Astrocyte of the cerebellum (primary cell): ENCODE measurements around the gene PSMD5.
A peak's percentile ranks its signal among the peaks of the same experiment; 100 is the strongest.

Experiments used
- DNase-seq: peaks from one replicate; pipeline ENCODE4 v3.0.0-alpha.2; 2011; ENCODE audit warnings: low read depth
- H3K4me3 ChIP-seq: 2 replicates; pipeline ENCODE4 v1.5.1; 2011; ENCODE audit warnings: mild to moderate bottlenecking, low read depth, low read length, moderate library complexity
- in situ Hi-C: cut with HindIII; loops from 2 replicates; pipeline ENCODE4 v1.10.0; 2017; ENCODE audit warnings: low sequenced_read_pairs
- TF ChIP-seq, protein P1 (sequence below): IDR thresholded peaks from 2 replicates; pipeline ENCODE4 v1.5.1; 2012; ENCODE audit warnings: low read length, low read depth, moderate library complexity, mild to moderate bottlenecking; ENCODE audit errors: missing control alignments

PSMD5 gene

DNA sequence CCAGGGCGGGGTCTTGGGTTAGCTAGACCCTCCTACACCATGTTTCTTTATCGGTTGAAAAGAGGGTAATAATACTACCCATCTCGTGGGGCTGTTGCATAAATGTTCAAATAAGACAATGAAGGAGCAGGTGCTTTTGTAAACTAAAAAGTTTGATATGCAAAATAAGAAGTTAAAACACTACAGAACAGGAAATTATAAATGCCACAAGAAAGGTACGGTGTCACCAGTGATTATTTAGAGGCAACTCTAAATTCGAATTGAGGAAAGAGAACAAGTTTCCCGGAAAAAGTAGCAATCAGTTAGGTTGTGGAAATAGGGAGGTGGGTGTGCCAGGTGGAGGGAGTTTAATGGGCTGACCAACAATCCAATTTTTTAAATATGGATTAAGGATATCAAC, 36.7 kb upstream of the PSMD5 start:
- no peak for DNase-seq
- no peak overlapping the region for H3K4me3 ChIP-seq
- in situ Hi-C loops: no loop called here
- TF ChIP-seq, protein P1, sequence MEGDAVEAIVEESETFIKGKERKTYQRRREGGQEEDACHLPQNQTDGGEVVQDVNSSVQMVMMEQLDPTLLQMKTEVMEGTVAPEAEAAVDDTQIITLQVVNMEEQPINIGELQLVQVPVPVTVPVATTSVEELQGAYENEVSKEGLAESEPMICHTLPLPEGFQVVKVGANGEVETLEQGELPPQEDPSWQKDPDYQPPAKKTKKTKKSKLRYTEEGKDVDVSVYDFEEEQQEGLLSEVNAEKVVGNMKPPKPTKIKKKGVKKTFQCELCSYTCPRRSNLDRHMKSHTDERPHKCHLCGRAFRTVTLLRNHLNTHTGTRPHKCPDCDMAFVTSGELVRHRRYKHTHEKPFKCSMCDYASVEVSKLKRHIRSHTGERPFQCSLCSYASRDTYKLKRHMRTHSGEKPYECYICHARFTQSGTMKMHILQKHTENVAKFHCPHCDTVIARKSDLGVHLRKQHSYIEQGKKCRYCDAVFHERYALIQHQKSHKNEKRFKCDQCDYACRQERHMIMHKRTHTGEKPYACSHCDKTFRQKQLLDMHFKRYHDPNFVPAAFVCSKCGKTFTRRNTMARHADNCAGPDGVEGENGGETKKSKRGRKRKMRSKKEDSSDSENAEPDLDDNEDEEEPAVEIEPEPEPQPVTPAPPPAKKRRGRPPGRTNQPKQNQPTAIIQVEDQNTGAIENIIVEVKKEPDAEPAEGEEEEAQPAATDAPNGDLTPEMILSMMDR: no peak

DNA sequence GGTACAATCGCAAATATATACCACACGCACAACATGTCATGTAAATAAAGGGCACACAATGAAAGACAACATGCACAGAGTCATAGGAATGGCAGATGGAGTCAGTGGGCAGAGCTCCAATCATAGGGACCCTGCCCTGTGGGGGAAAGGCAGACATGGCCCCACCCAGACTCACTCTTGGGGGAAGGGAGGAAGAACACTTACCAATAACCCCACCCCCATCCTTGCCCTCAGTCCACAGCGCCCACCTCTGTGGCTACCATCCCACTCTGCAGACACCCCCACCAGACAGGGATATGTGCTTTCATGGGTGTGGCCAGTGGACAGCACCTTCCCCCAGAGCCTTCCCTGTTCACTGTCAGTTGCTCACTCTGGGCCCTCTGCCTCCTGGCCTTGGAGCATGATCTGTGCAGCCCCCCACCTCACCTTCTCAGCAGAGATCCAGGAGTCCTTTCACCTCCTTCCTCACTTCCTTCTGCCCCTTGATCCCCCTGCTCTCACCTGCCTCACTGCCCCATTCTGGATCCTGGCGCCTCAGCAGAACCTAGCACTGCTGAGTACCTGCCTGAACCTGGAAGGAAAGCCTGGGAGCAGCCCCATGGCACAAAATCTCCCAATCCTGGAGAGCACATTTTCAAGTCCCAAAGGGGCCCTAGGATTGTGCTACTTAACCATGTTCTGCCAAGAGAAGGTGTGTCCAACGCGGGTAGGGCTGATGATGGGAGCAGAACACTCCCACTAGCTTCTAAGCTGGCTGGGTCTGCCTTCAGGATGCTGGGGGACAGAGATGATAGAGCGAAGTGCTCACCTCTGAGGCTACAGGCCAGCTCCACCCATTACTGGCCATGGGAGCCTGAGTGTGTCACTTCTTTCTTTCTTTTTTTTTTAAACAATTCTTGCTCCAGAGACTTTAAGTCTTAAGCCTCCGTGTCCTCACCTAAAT, 35.7 kb upstream of the PSMD5 start:
- no peak for DNase-seq
- H3K4me3 ChIP-seq: no peak overlapping the region
- in situ Hi-C loops: no loop called here
- TF ChIP-seq, protein P1: no peak

DNA sequence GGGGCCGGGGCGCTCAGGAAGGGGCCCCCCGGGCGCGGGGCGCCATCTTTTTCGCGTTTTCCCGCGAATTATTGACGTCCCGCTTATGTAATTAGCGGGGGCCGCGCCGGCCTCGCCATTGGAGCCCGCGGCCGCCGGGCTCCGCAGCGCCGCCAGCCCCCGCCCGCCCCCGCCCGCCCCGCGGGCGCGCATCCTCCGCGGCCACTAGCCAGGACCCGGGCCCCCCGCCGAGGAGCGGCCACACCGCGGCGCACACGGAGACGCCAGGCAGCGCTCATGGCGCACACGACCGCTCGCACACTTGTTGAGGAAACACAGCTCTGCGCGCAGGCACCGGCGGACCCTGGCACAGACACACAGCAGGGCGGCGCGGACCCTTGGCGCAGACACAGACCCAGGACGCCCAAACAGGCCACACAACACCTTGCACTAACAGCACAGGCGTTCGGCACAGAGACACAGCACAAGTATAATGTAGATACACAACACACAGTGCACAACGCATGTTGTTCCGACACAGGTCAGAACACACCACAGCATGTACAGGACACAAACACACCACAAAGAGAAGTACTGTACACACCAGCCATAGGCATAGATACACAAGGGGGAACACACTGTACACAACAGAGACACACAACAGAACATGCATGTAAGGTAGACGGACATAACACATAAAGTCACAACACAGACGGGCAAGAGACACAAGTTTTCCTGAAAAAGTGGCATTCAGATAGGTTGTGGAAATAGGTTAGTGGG, 34.7 kb upstream of the PSMD5 start:
- TF ChIP-seq, protein P1: no peak
- no peak for DNase-seq
- peak overlapping the region; percentile 65 for H3K4me3 ChIP-seq
- in situ Hi-C loops: no loop called here

DNA sequence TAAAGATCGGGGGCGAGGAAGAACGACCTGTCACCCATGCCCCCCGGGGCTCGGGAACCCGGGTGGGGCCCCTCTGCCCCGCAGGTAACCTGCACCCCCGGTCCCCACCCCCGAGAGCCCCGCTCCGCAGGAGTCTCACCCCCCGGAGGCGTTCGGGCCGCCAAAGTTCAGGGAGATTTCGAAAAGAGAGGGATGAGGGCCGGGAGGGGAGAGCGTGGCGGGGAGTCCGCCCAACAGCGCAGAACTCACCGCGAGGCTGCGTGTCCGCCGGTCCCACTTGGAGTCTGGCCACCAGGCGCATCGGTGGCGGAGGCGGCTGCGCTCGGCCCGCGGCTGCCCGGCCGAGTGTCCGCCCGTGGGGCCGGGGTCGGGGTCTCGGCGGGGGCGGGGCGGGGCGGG, 34.1 kb upstream of the PSMD5 start, which contains the start of gene PHF19:
PHF19 (minus strand) TSS at position 347 of the 399 bp plus-strand sequence. CDS start 2,447 bp downstream, outside the sequence.
- in situ Hi-C loops: no loop called here
- TF ChIP-seq, protein P1: no peak
- no peak for DNase-seq
- H3K4me3 ChIP-seq: peak within 1 kb of the TSS; percentile 65

DNA sequence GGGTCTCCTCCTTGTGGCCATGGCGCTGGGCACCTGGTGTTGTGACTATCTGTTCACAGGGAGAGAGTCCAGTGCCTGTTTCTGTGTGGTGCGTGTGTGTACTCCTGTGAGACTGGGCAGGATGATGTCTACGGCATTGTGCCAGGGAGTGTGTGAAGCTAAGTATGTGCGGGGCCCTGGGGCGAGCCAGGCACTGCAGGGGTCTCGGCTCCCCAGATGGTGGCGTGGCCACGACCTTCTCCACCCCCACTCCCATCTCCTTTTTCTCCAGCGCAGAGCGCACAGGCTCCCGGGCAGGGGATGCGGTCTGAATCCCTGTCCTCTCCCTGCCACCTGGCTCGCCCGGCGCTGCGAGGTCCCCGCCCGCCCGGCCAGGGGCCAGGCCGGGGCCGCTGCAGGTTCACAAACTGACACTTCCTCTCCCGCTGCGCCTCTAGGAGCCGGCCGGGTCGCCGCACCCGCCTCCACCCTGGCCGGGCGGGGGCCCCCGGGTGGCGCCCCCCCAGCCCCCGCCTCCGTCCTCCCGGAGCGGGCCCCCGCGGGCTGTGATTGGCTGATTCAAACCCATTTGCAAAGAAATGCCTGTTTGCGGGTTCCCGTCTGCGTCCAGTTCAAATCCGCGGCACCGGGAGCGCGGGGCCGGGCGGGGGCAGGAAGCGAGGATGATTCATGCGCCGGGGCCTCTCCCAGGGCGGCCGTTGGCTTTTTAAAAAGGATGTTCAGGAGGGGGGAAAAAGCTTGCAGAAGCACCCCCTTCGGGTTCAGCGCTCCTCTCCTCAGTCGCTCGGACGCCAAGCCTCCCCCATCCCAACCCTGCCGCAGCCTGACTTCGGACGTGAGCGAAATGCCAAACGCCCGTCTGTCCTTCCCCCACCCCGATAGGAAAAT, 33.5 kb upstream of the PSMD5 start:
- peak; percentile 38 for DNase-seq
- TF ChIP-seq, protein P1: no peak
- in situ Hi-C loops: no loop called here
- H3K4me3 ChIP-seq: peak overlapping the region; percentile 65

DNA sequence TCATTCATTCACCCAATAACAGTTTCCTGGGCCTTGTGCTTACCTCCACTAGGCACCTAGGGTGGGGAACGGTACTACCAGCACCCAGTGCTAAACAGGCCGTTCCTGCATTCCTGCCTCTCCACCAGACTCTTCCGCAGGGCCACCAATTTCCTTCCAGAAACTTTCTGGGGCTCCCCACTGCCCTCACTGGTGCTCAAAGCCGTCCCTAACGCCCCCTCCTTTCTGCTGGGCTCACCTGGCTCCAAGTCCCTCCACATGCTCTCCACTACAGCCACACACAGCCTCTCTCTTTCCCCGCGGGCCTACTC, 32.9 kb upstream of the PSMD5 start:
- in situ Hi-C loops: no loop called here

More for the DNA sequence above, 32.9 kb upstream of the PSMD5 start:
- no peak for DNase-seq
- peak overlapping the region; percentile 65 for H3K4me3 ChIP-seq
- TF ChIP-seq, protein P1: no peak
